ENCODE data around the gene ADRB2.

ADRB2 gene

GRCh38 chr5:148857474-148857873 lies 31.1 kb downstream of the ADRB2 start:
- no peak for DNase-seq (ENCODE audit: low read depth, low spot score)
- TF ChIP-seq CTCF (IDR thresholded peaks at IDR 0.05; ENCODE audit: insufficient read depth, low read length, missing control alignments) = no peak
- ChIA-PET CTCF (no interaction called here), POLR2A (no interaction called here)
- H3K4me3 ChIP-seq (ENCODE audit: low read depth, low read length) = no peak overlapping the region

GRCh38 chr5:148858106-148858505 lies 31.7 kb downstream of the ADRB2 start:
- POLR2A ChIA-PET = no interaction called here
- CTCF ChIA-PET = no interaction called here
- TF ChIP-seq CTCF (IDR thresholded peaks at IDR 0.05; ENCODE audit: insufficient read depth, low read length, missing control alignments) = no peak
- DNase-seq (ENCODE audit: low read depth, low spot score) = peak; percentile 78
- no peak overlapping the region for H3K4me3 ChIP-seq (ENCODE audit: low read depth, low read length)

GRCh38 chr5:148858547-148858946 lies 32.1 kb downstream of the ADRB2 start:
- ChIA-PET POLR2A (interaction anchor here (1.0 kb wide), 1 partner anchor 99 kb away, joined by 3 read pairs; no protein-coding TSS in a partner anchor), CTCF (no interaction called here)
- TF ChIP-seq CTCF (IDR thresholded peaks at IDR 0.05; ENCODE audit: insufficient read depth, low read length, missing control alignments) = no peak
- no peak for DNase-seq (ENCODE audit: low read depth, low spot score)
- no peak overlapping the region for H3K4me3 ChIP-seq (ENCODE audit: low read depth, low read length)

GRCh38 chr5:148859703-148860102 lies 33.3 kb downstream of the ADRB2 start:
- ChIA-PET POLR2A (interaction anchor here (1.0 kb wide), 1 partner anchor 98 kb away, joined by 3 read pairs; no protein-coding TSS in a partner anchor), CTCF (no interaction called here)
- no peak for TF ChIP-seq CTCF (IDR thresholded peaks at IDR 0.05; ENCODE audit: insufficient read depth, low read length, missing control alignments)
- no peak for DNase-seq (ENCODE audit: low read depth, low spot score)
- H3K4me3 ChIP-seq (ENCODE audit: low read depth, low read length) = no peak overlapping the region

GRCh38 chr5:148860599-148860998 lies 34.2 kb downstream of the ADRB2 start:
- POLR2A ChIA-PET = no interaction called here
- TF ChIP-seq CTCF (IDR thresholded peaks at IDR 0.05; ENCODE audit: insufficient read depth, low read length, missing control alignments) = no peak
- CTCF ChIA-PET = no interaction called here
- H3K4me3 ChIP-seq (ENCODE audit: low read depth, low read length) = no peak overlapping the region
- no peak for DNase-seq (ENCODE audit: low read depth, low spot score)

GRCh38 chr5:148861088-148861487 lies 34.7 kb downstream of the ADRB2 start:
- POLR2A ChIA-PET = no interaction called here
- CTCF ChIA-PET = no interaction called here
- TF ChIP-seq CTCF (IDR thresholded peaks at IDR 0.05; ENCODE audit: insufficient read depth, low read length, missing control alignments) = no peak
- DNase-seq (ENCODE audit: low read depth, low spot score) = no peak
- no peak overlapping the region for H3K4me3 ChIP-seq (ENCODE audit: low read depth, low read length)
